Testis (tissue), 2 donors: ENCODE measurements around the gene BOC.

Experiments used
- CTCF ChIP-seq, 3 experiments: fragments of 450-650 bp in 2 of 3; fragments of 200-600 bp in 1 of 3; sonication (generic) in 1 of 3; IDR thresholded peaks; one replicate each; pipeline ENCODE4 v1.5.1; 2016 to 2019; ENCODE audit warnings: antibody characterized with exemption in 3 of 3, mild to moderate bottlenecking in 2 of 3, moderate library complexity in 1 of 3
- POLR2A ChIP-seq: fragments of 450-650 bp; IDR thresholded peaks from one replicate; pipeline ENCODE4 v1.6.1; 2017; ENCODE audit warnings: antibody characterized with exemption, mild to moderate bottlenecking, moderate library complexity

GRCh38 chr3:113227146-113227545 is 15.8 kb downstream of the BOC start:
- TF ChIP-seq CTCF (IDR thresholded peaks at IDR 0.05), result no peak
- no peak for TF ChIP-seq POLR2A
